DOHH2 (cell line): ENCODE results near the gene TPTE.

Experiments used
- EZH2phosphoT487 ChIP-seq: fragments of 200-600 bp; sonication (generic); IDR thresholded peaks from 2 replicates; pipeline ENCODE4 v1.6.1; 2017; ENCODE audit warnings: borderline replicate concordance, mild to moderate bottlenecking, antibody characterized with exemption, low read length, moderate library complexity, mixed read lengths
- TF ChIP-seq, protein P1 (sequence below): fragments of 200-600 bp; sonication (generic); IDR thresholded peaks from one replicate; pipeline ENCODE4 v1.5.1; 2014; ENCODE audit warnings: antibody characterized with exemption, mild to moderate bottlenecking, low read depth, low read length; ENCODE audit not compliant: poor library complexity, severe bottlenecking

DNA sequence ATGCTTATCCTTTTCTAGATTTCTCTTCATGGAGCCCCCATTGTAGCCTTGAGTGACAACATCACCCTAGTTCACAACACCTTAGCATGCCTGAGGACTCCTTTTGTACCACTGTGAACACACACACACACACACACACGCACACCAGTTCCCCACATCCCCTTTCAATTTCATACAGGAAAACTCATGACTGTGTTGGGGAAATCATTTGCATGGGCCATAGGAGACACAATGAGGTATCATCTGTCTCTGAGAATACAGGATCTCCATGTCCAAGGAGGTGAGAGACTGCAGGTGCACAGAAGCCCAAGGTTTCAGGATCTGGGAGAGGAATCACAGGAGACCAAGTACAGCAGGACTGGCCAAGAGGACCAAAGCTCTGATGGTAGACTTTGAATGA lies 119.7 kb downstream of the TPTE start:
- TF ChIP-seq, protein P1, sequence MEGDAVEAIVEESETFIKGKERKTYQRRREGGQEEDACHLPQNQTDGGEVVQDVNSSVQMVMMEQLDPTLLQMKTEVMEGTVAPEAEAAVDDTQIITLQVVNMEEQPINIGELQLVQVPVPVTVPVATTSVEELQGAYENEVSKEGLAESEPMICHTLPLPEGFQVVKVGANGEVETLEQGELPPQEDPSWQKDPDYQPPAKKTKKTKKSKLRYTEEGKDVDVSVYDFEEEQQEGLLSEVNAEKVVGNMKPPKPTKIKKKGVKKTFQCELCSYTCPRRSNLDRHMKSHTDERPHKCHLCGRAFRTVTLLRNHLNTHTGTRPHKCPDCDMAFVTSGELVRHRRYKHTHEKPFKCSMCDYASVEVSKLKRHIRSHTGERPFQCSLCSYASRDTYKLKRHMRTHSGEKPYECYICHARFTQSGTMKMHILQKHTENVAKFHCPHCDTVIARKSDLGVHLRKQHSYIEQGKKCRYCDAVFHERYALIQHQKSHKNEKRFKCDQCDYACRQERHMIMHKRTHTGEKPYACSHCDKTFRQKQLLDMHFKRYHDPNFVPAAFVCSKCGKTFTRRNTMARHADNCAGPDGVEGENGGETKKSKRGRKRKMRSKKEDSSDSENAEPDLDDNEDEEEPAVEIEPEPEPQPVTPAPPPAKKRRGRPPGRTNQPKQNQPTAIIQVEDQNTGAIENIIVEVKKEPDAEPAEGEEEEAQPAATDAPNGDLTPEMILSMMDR: no peak
- no peak for TF ChIP-seq EZH2phosphoT487
